ENCODE data around the gene ARHGAP45.

The ARHGAP45 gene

DNA sequence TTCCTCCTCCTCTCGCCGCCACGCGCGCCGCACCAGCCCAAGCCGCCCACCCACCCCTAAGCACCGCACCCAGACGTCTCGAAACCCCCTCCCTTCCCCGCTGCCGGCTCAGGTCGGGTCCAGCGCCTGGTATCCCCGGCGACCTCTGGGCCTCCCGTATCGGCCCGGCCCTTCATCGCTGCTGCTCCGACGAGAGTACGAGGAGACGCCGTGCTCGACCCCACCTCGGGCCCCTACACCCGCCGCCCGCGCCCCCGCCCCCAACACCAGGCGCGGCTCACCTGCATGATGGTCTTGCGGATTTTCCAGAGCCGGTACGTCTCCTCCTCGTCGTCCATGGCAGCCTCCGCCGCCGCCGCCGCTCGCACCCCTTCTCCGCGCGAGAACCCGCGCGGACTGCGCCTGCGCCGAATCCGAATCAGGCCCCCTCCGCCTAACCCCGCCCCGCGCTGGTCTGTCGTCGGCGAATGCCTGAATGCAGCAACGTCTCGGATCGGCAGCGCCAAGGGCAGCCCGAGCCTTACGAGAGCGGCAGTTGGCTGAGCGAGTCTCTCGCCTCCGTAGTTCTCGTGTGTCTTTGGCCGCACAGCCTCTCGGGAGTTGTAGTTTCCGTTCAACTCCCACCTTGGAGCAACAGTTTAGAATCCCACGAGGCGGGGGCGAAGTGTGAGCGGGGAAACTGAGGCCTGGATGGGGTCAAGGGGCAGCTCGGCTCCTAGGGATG lies 28.2 kb downstream of the ARHGAP45 start, which contains the start of gene POLR2E:
Gene POLR2E, minus strand, starts transcription at position 398 of the 724 bp plus-strand sequence. Its CDS starts 60 bp downstream, at position 338.
- H3K23ac ChIP-seq (ENCODE audit: low read length in 2 of 2) = peak within 1 kb of the TSS in 1 of 2 experiments; percentile 92
- H3K79me1 ChIP-seq (replicated peaks; ENCODE audit: low read length, poor library complexity, severe bottlenecking) = peaks cover 19% of the 10 kb centered on the region
- WGBS = under 1% methylated on average over 81 of the region's 81 CpGs
- H2AFZ ChIP-seq (ENCODE audit: low read depth, low read length) = no peak within 1 kb of the TSS
- peak within 1 kb of the TSS; percentile 72 for H4K91ac ChIP-seq (ENCODE audit: low read length)
- H3K4me1 ChIP-seq (ENCODE audit: control insufficient read depth, insufficient read depth, low read depth, low read length) = peaks cover 17% of the 10 kb centered on the region
- H3K4me3 ChIP-seq (ENCODE audit: insufficient read depth in 1 of 2, low read depth in 1 of 2, low read length in 2 of 2) = peak within 1 kb of the TSS; percentile 93 to 98
- no peak within 1 kb of the TSS for H3K27ac ChIP-seq (ENCODE audit: low read length, poor library complexity, severe bottlenecking)
- peak within 1 kb of the TSS; percentile 96 for H4K8ac ChIP-seq (ENCODE audit: low read length)
- H3K4ac ChIP-seq (ENCODE audit: low read depth in 1 of 2, low read length in 2 of 2) = peak within 1 kb of the TSS; percentile 64 to 71
- peak within 1 kb of the TSS; percentile 68 for H2AK5ac ChIP-seq (ENCODE audit: low read length, severe bottlenecking)
- H2BK5ac ChIP-seq (ENCODE audit: low read depth, low read length, poor library complexity, severe bottlenecking) = no peak within 1 kb of the TSS
- peaks cover 3% of the 10 kb centered on the region for H3K9me3 ChIP-seq (ENCODE audit: control insufficient read depth, low read length)
- H2BK15ac ChIP-seq (ENCODE audit: low read depth, poor library complexity, severe bottlenecking) = peak within 1 kb of the TSS; percentile 62
- H3K36me3 ChIP-seq (ENCODE audit: control insufficient read depth in 1 of 2, insufficient read depth in 2 of 2, low read depth in 1 of 2, low read length in 2 of 2) = peaks cover 22 to 37% of the 10 kb centered on the region in 2 experiments
- H3K9ac ChIP-seq (ENCODE audit: low read length) = peak within 1 kb of the TSS; percentile 96
- peak within 1 kb of the TSS in 1 of 2 experiments; percentile 6 for H2BK12ac ChIP-seq (ENCODE audit: low read length in 2 of 2)
- H2BK120ac ChIP-seq (ENCODE audit: low read depth, low read length) = no peak within 1 kb of the TSS
- H3K18ac ChIP-seq (ENCODE audit: low read depth in 1 of 2, low read length in 2 of 2) = peak within 1 kb of the TSS; percentile 75 to 88
- no peaks in the 10 kb centered on the region for H3K27me3 ChIP-seq (ENCODE audit: control insufficient read depth in 1 of 2, insufficient read depth in 1 of 2, low read length in 2 of 2)
- DNase-seq = peak; percentile 98
- peak within 1 kb of the TSS in 1 of 2 experiments; percentile 57 for H3K14ac ChIP-seq (ENCODE audit: low read length in 2 of 2)
- H3K4me2 ChIP-seq (ENCODE audit: low read length, poor library complexity, severe bottlenecking) = peak within 1 kb of the TSS; percentile 77

DNA sequence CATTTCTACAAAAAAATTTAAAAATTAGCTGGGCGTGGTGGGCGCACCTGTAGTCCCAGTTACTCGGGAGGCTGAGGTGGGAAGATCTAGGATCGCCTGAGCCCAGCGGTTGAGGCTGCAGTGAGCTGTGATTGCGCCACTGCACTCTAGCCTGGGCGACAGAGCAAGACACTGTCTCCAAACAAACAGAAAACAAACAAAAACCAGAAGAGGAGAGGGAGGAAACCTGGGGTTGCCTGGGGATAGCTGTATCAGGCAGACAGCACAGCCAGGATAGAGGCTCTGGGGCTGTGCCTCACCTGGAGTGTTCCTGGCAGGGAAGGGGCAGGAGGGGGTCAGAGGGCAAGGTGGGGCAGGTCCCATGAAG lies 30.8 kb downstream of the ARHGAP45 start:
- Histone ChIP-seq H3K9me3 (ENCODE audit: control insufficient read depth, low read length) (peaks cover 3% of the 10 kb centered on the region), H3K9ac (ENCODE audit: low read length) (peak overlapping the region; percentile 61), H3K14ac (ENCODE audit: low read length in 2 of 2) (no peak overlapping the region), H3K4me2 (ENCODE audit: low read length, poor library complexity, severe bottlenecking) (no peak overlapping the region), H2AFZ (ENCODE audit: low read depth, low read length) (no peak overlapping the region), H3K4ac (ENCODE audit: low read depth in 1 of 2, low read length in 2 of 2) (peak overlapping the region in 1 of 2 experiments; percentile 5), H2BK12ac (ENCODE audit: low read length in 2 of 2) (peak overlapping the region in 1 of 2 experiments; percentile 96), H2AK5ac (ENCODE audit: low read length, severe bottlenecking) (no peak overlapping the region), H2BK15ac (ENCODE audit: low read depth, poor library complexity, severe bottlenecking) (no peak overlapping the region), H3K27me3 (ENCODE audit: control insufficient read depth in 1 of 2, insufficient read depth in 1 of 2, low read length in 2 of 2) (no peaks in the 10 kb centered on the region), H3K4me3 (ENCODE audit: insufficient read depth in 1 of 2, low read depth in 1 of 2, low read length in 2 of 2) (no peak overlapping the region), H3K23ac (ENCODE audit: low read length in 2 of 2) (no peak overlapping the region), H3K36me3 (ENCODE audit: control insufficient read depth in 1 of 2, insufficient read depth in 2 of 2, low read depth in 1 of 2, low read length in 2 of 2) (peaks cover 9 to 12% of the 10 kb centered on the region in 2 experiments), H2BK120ac (ENCODE audit: low read depth, low read length) (no peak overlapping the region), H4K8ac (ENCODE audit: low read length) (no peak overlapping the region), H4K91ac (ENCODE audit: low read length) (peak overlapping the region; percentile 70), H2BK5ac (ENCODE audit: low read depth, low read length, poor library complexity, severe bottlenecking) (no peak overlapping the region), H3K18ac (ENCODE audit: low read depth in 1 of 2, low read length in 2 of 2) (no peak overlapping the region), H3K27ac (ENCODE audit: low read length, poor library complexity, severe bottlenecking) (no peak overlapping the region), H3K4me1 (ENCODE audit: control insufficient read depth, insufficient read depth, low read depth, low read length) (peaks cover 28% of the 10 kb centered on the region), H3K79me1 (replicated peaks; ENCODE audit: low read length, poor library complexity, severe bottlenecking) (peaks cover 4% of the 10 kb centered on the region)
- peak; percentile 74 for DNase-seq
- WGBS = 93% methylated on average over 5 of the region's 7 CpGs

DNA sequence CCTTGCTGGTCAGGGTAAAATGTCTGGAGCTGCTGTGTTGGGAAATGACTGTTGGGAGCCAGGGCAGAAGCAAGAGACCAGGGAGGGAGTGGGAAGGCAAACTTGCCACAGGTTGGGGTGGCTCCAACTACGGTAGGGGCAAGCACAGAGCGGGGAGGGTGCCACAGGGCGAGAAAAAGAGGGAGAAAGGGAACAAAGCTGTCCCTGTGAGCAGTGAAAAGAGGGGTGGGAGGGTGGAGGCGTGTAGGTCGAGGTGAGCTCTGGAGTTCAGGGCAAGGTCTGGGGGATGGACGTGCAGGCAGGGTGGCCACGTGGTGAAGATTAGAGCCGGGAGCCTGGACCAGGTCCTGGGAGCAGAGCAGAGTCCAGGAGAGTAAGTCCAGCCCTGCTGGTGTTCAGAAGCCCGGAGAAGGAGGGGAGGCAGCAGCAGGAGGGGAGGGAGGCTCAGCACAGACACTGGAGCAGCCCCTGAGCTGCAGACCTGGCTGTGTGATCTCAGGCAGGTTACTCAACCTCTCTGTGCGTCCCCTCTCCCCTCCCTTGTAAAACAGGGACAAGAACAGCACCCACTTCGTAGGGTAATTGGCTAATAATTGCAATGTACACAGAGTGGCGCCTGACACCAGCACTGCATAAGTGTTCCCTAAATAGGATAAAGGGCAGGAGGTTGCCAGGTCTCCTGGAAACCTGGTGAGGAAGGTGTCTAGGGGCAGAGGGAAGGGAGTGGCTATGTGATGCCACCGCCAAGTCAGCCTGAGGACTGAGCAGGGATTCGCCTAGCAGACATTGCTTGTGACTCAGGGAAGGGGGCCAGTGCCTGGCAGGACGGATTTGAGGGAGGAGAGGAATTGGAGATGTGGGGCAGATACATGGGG lies 31.4 kb downstream of the ARHGAP45 start:
- H3K36me3 ChIP-seq (ENCODE audit: control insufficient read depth in 1 of 2, insufficient read depth in 2 of 2, low read depth in 1 of 2, low read length in 2 of 2) = peaks cover 3 to 6% of the 10 kb centered on the region in 2 experiments
- no peak overlapping the region for H2BK15ac ChIP-seq (ENCODE audit: low read depth, poor library complexity, severe bottlenecking)
- H4K91ac ChIP-seq (ENCODE audit: low read length) = peak overlapping the region; percentile 67
- no peaks in the 10 kb centered on the region for H3K27me3 ChIP-seq (ENCODE audit: control insufficient read depth in 1 of 2, insufficient read depth in 1 of 2, low read length in 2 of 2)
- no peak overlapping the region for H2BK5ac ChIP-seq (ENCODE audit: low read depth, low read length, poor library complexity, severe bottlenecking)
- peak overlapping the region; percentile 61 for H3K9ac ChIP-seq (ENCODE audit: low read length)
- peaks cover 1% of the 10 kb centered on the region for H3K79me1 ChIP-seq (replicated peaks; ENCODE audit: low read length, poor library complexity, severe bottlenecking)
- peak overlapping the region in 1 of 2 experiments; percentile 55 for H3K14ac ChIP-seq (ENCODE audit: low read length in 2 of 2)
- peak overlapping the region; percentile 29 to 96 for H2BK12ac ChIP-seq (ENCODE audit: low read length in 2 of 2)
- H3K4me1 ChIP-seq (ENCODE audit: control insufficient read depth, insufficient read depth, low read depth, low read length) = peaks cover 29% of the 10 kb centered on the region
- WGBS = 79% methylated on average over 14 of the region's 15 CpGs
- H3K9me3 ChIP-seq (ENCODE audit: control insufficient read depth, low read length) = peaks cover 3% of the 10 kb centered on the region
- peak overlapping the region in 1 of 2 experiments; percentile 29 for H3K4ac ChIP-seq (ENCODE audit: low read depth in 1 of 2, low read length in 2 of 2)
- peak overlapping the region; percentile 5 for H4K8ac ChIP-seq (ENCODE audit: low read length)
- no peak for DNase-seq
- H3K4me2 ChIP-seq (ENCODE audit: low read length, poor library complexity, severe bottlenecking) = no peak overlapping the region
- no peak overlapping the region for H3K23ac ChIP-seq (ENCODE audit: low read length in 2 of 2)
- peak overlapping the region; percentile 56 to 67 for H3K18ac ChIP-seq (ENCODE audit: low read depth in 1 of 2, low read length in 2 of 2)
- no peak overlapping the region for H3K27ac ChIP-seq (ENCODE audit: low read length, poor library complexity, severe bottlenecking)
- H2BK120ac ChIP-seq (ENCODE audit: low read depth, low read length) = no peak overlapping the region
- peak overlapping the region; percentile 12 for H2AK5ac ChIP-seq (ENCODE audit: low read length, severe bottlenecking)
- no peak overlapping the region for H2AFZ ChIP-seq (ENCODE audit: low read depth, low read length)
- H3K4me3 ChIP-seq (ENCODE audit: insufficient read depth in 1 of 2, low read depth in 1 of 2, low read length in 2 of 2) = peak overlapping the region in 1 of 2 experiments; percentile 32

- peak overlapping the region; percentile 99 for H3K27ac ChIP-seq (ENCODE audit: low read length, poor library complexity, severe bottlenecking)
- 49% methylated on average over 9 of the region's 9 CpGs for WGBS
- peak overlapping the region; percentile 40 for H3K4me2 ChIP-seq (ENCODE audit: low read length, poor library complexity, severe bottlenecking)
- H2BK15ac ChIP-seq (ENCODE audit: low read depth, poor library complexity, severe bottlenecking) = peak overlapping the region; percentile 99
- peak overlapping the region; percentile 24 to 90 for H3K4ac ChIP-seq (ENCODE audit: low read depth in 1 of 2, low read length in 2 of 2)
- H2AK5ac ChIP-seq (ENCODE audit: low read length, severe bottlenecking) = peak overlapping the region; percentile 90
- H3K14ac ChIP-seq (ENCODE audit: low read length in 2 of 2) = no peak overlapping the region
- H2BK5ac ChIP-seq (ENCODE audit: low read depth, low read length, poor library complexity, severe bottlenecking) = peak overlapping the region; percentile 80
- peak overlapping the region; percentile 69 for H4K8ac ChIP-seq (ENCODE audit: low read length)
- peak overlapping the region; percentile 99 for H2BK120ac ChIP-seq (ENCODE audit: low read depth, low read length)
- peak overlapping the region; percentile 67 to 97 for H2BK12ac ChIP-seq (ENCODE audit: low read length in 2 of 2)
- H2AFZ ChIP-seq (ENCODE audit: low read depth, low read length) = no peak overlapping the region
- peaks cover 3% of the 10 kb centered on the region for H3K9me3 ChIP-seq (ENCODE audit: control insufficient read depth, low read length)
- peak overlapping the region; percentile 47 for H4K91ac ChIP-seq (ENCODE audit: low read length)
- H3K27me3 ChIP-seq (ENCODE audit: control insufficient read depth in 1 of 2, insufficient read depth in 1 of 2, low read length in 2 of 2) = no peaks in the 10 kb centered on the region
- H3K18ac ChIP-seq (ENCODE audit: low read depth in 1 of 2, low read length in 2 of 2) = peak overlapping the region; percentile 93 to 94
- no peak overlapping the region for H3K23ac ChIP-seq (ENCODE audit: low read length in 2 of 2)
- H3K79me1 ChIP-seq (replicated peaks; ENCODE audit: low read length, poor library complexity, severe bottlenecking) = peaks cover 2% of the 10 kb centered on the region
- no peak overlapping the region for H3K4me3 ChIP-seq (ENCODE audit: insufficient read depth in 1 of 2, low read depth in 1 of 2, low read length in 2 of 2)
- no peak for DNase-seq
- H3K36me3 ChIP-seq (ENCODE audit: control insufficient read depth in 1 of 2, insufficient read depth in 2 of 2, low read depth in 1 of 2, low read length in 2 of 2) = peaks cover 6 to 14% of the 10 kb centered on the region in 2 experiments
- H3K4me1 ChIP-seq (ENCODE audit: control insufficient read depth, insufficient read depth, low read depth, low read length) = peaks cover 30% of the 10 kb centered on the region
- peak overlapping the region; percentile 89 for H3K9ac ChIP-seq (ENCODE audit: low read length)
These were observed 34.4 kb downstream of the ARHGAP45 start for GRCh38 chr19:1101337-1101698.

All from mesenchymal stem cell (in vitro differentiated cells and primary cell).